Kidney (tissue), 14 donors: ENCODE data around the gene ALS2CL. TPM values are rescaled to one million over a fixed set of nuclear protein-coding genes. Genes with fewer than 3 reads are reported as not detected.

Experiments used
- DNase-seq, 5 donors: peaks; one replicate each; pipeline ENCODE4 v3.0.0-alpha.2; 2013 to 2020
- FAIRE-seq: peaks from 2 replicates; lab custom pipeline; 2012; peaks lifted over from hg19 to GRCh38; lab: Jason Lieb, UNC
- H3K27ac ChIP-seq, 2 donors: one replicate each; pipeline ENCODE4 v1.7.0; 2013; ENCODE audit warnings: low read depth in 2 of 2, low read length in 2 of 2, inconsistent platforms in 1 of 2
- H3K27me3 ChIP-seq: one replicate; pipeline ENCODE4 v1.7.1; 2013; ENCODE audit warnings: low read length, inconsistent platforms; ENCODE audit not compliant: control insufficient read depth, insufficient read depth
- H3K36me3 ChIP-seq, 3 donors: one replicate each; pipeline versions ENCODE4 v1.7.0 to v1.7.1; 2013; ENCODE audit warnings: low read length in 3 of 3, control low read depth in 1 of 3, inconsistent platforms in 1 of 3; ENCODE audit not compliant: insufficient read depth in 3 of 3, control insufficient read depth in 2 of 3
- H3K4me1 ChIP-seq, 3 donors: one replicate each; pipeline versions ENCODE4 v1.7.0 to v1.7.1; 2013; ENCODE audit warnings: low read length in 3 of 3, inconsistent platforms in 1 of 3, low read depth in 1 of 3; ENCODE audit not compliant: control insufficient read depth in 2 of 3, insufficient read depth in 2 of 3
- H3K4me3 ChIP-seq, 3 donors: one replicate each; pipeline versions ENCODE4 v1.7.0 to v1.8.1; 2013; ENCODE audit warnings: low read length in 3 of 3, control low read depth in 1 of 3, inconsistent platforms in 1 of 3
- H3K9ac ChIP-seq, 3 donors: one replicate each; pipeline versions ENCODE4 v1.7.0 to v1.7.1; 2013; ENCODE audit warnings: low read length in 3 of 3, control low read depth in 1 of 3, inconsistent platforms in 1 of 3
- H3K9me3 ChIP-seq, 3 donors: one replicate each; pipeline versions ENCODE4 v1.7.0 to v1.7.1; 2013; ENCODE audit warnings: low read length in 3 of 3, control low read depth in 1 of 3, inconsistent platforms in 1 of 3; ENCODE audit not compliant: control insufficient read depth in 2 of 3, insufficient read depth in 1 of 3
- intact Hi-C: fragments of 100-400 bp; cut with DNase I; formaldehyde crosslinking; loops from one replicate; pipeline ENCODE4 v1.11.1; 2022
- polyA plus RNA-seq: library from polyadenylated mRNA; stranded (reverse); fragments of 350-450 nt; fragmentation: Illumina TruSeq; extraction: RNeasy Lipid Tissue Mini Kit (QIAGEN cat#74804); gene quantifications from one replicate; pipeline ENCODE4 v1.2.3, GENCODE V29; 2014; ENCODE audit warnings: low read depth, low replicate concordance; ENCODE audit not compliant: insufficient read depth
- total RNA-seq: library from RNA; stranded (reverse); fragmentation: NEBNext Ultra II Directional; extraction: Animal tissue kit (Norgen Biotek cat#: 25700); gene quantifications from one replicate; pipeline ENCODE4 v1.2.1, GENCODE V29; 2021
- TF ChIP-seq, protein P1 (sequence below): IDR thresholded peaks from 3 replicates; pipeline ENCODE4 v1.5.1; 2012; ENCODE audit warnings: mild to moderate bottlenecking, moderate library complexity, borderline replicate concordance; ENCODE audit not compliant: insufficient read depth; ENCODE audit errors: extremely low read depth
- donor health status: control.
- donor health status: control.
- donor health status: control.
- donor health status: control.
- donor health status: control.
- donor health status: DM: yes; HTN: yes; CAD: no.
- donor health status: Normal renal cell carcinoma (clear cell type).

The ALS2CL gene
- total and polyA plus RNA-seq, 2 donors from 2014 or later: 43.0 to 78.9 TPM

DNA sequence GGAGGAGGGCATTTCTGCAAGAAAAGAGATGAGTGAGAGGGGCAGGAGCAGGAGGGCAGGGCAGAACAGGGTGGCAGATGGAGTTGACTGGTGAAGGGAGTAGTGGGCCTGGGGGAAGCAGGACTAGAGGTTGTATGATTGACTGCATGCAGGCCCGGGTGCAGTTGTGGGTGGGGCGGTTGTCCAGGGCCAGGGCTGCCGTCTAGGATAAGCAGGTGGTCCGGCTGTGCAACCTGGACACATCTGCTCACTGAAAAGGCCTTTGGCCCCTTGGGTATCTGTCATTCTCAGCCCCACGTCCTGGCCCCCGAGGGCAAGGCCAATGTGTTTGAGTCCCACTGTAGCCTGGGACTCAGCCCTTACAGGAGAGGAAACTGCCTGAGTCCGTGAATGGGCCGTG lies 25.4 kb downstream of the ALS2CL start:
- FAIRE-seq (no peak), DNase-seq (peak in 2 of 5 donors; percentile 6 to 35)
- TF ChIP-seq, protein P1, sequence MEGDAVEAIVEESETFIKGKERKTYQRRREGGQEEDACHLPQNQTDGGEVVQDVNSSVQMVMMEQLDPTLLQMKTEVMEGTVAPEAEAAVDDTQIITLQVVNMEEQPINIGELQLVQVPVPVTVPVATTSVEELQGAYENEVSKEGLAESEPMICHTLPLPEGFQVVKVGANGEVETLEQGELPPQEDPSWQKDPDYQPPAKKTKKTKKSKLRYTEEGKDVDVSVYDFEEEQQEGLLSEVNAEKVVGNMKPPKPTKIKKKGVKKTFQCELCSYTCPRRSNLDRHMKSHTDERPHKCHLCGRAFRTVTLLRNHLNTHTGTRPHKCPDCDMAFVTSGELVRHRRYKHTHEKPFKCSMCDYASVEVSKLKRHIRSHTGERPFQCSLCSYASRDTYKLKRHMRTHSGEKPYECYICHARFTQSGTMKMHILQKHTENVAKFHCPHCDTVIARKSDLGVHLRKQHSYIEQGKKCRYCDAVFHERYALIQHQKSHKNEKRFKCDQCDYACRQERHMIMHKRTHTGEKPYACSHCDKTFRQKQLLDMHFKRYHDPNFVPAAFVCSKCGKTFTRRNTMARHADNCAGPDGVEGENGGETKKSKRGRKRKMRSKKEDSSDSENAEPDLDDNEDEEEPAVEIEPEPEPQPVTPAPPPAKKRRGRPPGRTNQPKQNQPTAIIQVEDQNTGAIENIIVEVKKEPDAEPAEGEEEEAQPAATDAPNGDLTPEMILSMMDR: no peak
- H3K9me3 ChIP-seq: no peaks in the 10 kb centered on the region
- H3K36me3 ChIP-seq: no peaks in the 10 kb centered on the region
- H3K4me3 ChIP-seq: no peak overlapping the region
- intact Hi-C loops: no loop called here
- H3K27me3 ChIP-seq: no peaks in the 10 kb centered on the region
- peaks cover 0 to 13% (median 7%) of the 10 kb centered on the region in 3 donors for H3K4me1 ChIP-seq
- H3K27ac ChIP-seq: no peak overlapping the region
- no peak overlapping the region for H3K9ac ChIP-seq

DNA sequence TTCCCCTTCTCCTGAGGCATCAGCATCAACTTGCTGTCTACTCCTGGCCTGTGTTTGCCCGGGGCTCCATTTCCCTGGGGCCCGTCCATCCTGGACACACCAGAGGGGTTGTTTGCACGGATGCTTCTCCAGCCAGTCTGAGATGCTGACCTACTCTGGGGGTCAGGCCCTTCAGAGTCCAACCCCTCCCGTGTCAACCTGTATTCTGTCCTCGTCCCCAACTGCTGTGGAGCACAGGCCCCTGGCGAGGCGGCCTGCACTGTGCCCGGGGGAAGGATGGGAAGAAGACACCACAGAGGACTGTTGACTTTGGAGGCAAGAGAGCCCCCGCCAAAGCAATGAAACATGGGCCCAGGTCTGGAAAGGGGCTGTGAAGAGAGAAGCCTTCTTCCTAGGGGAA lies 25.8 kb downstream of the ALS2CL start:
- TF ChIP-seq, protein P1: no peak
- intact Hi-C loops: no loop called here
- Histone ChIP-seq H3K4me3 (no peak overlapping the region), H3K9me3 (no peaks in the 10 kb centered on the region), H3K27me3 (no peaks in the 10 kb centered on the region), H3K4me1 (peaks cover 5 to 16% (median 8%) of the 10 kb centered on the region in 3 donors), H3K27ac (no peak overlapping the region), H3K36me3 (no peaks in the 10 kb centered on the region), H3K9ac (no peak overlapping the region)
- no peak for FAIRE-seq
- peak in 3 of 5 donors; percentile 3 to 62 (median 30) for DNase-seq

DNA sequence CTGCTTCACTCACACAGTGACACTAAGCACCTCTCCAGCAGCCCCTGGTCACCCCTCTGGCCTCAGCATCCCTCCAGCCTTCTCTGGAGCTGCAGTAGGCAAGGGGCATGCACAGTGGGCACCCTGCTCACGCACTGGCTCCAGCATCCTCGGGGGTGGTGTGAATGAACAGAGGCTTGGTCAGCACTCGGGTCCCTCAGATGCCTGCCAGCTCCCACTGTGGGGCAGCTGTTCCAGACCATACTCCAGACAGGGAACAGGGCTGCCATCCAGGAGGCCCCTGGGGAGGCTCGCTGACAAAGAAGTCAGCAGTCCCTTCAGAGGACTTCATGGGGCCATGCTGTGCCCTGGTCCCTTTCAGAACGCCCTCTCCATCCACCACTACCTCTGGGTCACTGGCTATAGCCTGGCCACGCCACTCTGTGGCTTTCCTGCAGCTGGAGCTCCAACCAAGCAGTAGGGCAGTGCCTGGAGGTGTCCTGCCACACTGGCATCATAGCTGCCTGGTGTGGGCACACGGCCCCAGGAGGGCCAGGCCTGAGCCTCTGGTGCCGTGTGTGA lies 26.3 kb downstream of the ALS2CL start:
- TF ChIP-seq, protein P1: no peak
- no peaks in the 10 kb centered on the region for H3K9me3 ChIP-seq
- intact Hi-C loops: no loop called here
- H3K9ac ChIP-seq: no peak overlapping the region
- H3K36me3 ChIP-seq: no peaks in the 10 kb centered on the region
- no peaks in the 10 kb centered on the region for H3K27me3 ChIP-seq
- H3K4me3 ChIP-seq: no peak overlapping the region
- no peak for FAIRE-seq
- peak in 2 of 5 donors; percentile 7 to 69 for DNase-seq
- H3K27ac ChIP-seq: peak overlapping the region in 1 of 2 donors; percentile 28
- H3K4me1 ChIP-seq: peaks cover 7 to 18% (median 8%) of the 10 kb centered on the region in 3 donors
